HG02943 (cell line): ENCODE data around the gene THAP7.

ENCODE experiments used
- ATAC-seq: cut with Tn5 transposase; IDR thresholded peaks from one replicate; pipeline ENCODE4 v1.9.1; 2021; ENCODE audit warnings: mild to moderate bottlenecking, low read depth, moderate library complexity; ENCODE audit not compliant: unreplicated experiment

Gene THAP7

DNA sequence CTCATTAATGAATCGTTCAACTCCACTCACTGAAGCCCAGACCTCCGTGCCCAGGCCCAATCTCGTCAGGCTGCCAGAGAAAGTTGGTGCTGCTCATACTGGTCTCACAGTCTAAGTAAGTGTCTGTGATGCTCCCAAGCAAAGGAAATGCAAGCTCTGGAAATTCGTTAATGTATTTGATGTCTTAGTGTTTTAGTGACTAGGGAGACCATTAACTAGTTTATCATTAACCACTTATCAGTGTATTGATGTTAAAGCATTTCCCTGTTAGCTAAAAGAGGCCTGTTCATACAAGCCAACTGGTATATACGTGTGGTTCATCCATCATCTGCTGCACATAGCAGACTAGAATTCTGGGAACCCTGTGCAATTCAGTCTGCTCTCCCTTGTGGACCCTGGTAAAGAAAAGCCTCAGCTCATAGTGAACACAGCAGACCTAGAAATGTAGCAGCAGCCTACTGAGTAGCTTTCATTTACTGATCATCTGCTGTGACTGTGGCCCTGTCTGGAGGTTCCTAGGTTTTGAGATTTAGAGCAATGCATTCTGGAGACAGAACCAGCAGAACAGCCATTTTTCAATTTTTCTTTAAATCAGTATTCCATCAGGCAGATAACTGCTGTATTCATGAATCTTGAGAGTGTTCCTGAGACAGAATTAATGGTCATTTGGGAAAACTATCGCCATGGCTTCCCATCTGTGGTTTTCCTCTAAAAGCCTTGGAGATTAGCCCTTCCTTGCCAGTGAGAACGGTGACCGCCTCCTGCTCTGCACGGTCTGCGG, 50.6 kb downstream of the THAP7 start:
- no peak for ATAC-seq

DNA sequence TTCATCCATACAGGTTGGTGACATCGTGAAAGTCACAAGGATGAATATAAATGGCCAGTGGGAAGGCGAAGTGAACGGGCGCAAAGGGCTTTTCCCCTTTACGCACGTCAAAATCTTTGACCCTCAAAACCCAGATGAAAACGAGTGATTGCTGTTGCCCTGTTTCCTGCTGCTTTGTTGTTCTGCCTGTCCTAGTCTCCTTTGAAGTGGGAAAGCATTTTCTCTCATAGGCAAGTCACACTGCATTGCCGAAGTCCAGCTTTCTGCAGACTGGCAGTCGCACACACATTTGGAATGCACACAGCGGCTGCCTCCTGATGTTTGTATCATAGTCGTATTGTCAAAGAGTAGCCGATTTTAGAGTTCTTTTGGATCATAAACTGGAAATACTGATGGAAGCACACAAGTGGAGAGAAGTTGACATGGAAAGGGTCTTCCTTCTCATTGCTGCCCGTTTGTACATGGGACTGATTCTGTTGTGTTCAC, 52.2 kb downstream of the THAP7 start:
- ATAC-seq, result no peak
